DOHH2 (cell line): ENCODE measurements around the gene DAZAP1.

Source experiments
- EZH2phosphoT487 ChIP-seq: fragments of 200-600 bp; sonication (generic); IDR thresholded peaks from 2 replicates; pipeline ENCODE4 v1.6.1; 2017; ENCODE audit warnings: borderline replicate concordance, mild to moderate bottlenecking, antibody characterized with exemption, low read length, moderate library complexity, mixed read lengths
- TF ChIP-seq, protein P1 (sequence below): fragments of 200-600 bp; sonication (generic); IDR thresholded peaks from one replicate; pipeline ENCODE4 v1.5.1; 2014; ENCODE audit warnings: antibody characterized with exemption, mild to moderate bottlenecking, low read depth, low read length; ENCODE audit not compliant: poor library complexity, severe bottlenecking

GRCh38 chr19:1361601-1362386, 45.6 kb upstream of the DAZAP1 start:
- TF ChIP-seq, protein P1, sequence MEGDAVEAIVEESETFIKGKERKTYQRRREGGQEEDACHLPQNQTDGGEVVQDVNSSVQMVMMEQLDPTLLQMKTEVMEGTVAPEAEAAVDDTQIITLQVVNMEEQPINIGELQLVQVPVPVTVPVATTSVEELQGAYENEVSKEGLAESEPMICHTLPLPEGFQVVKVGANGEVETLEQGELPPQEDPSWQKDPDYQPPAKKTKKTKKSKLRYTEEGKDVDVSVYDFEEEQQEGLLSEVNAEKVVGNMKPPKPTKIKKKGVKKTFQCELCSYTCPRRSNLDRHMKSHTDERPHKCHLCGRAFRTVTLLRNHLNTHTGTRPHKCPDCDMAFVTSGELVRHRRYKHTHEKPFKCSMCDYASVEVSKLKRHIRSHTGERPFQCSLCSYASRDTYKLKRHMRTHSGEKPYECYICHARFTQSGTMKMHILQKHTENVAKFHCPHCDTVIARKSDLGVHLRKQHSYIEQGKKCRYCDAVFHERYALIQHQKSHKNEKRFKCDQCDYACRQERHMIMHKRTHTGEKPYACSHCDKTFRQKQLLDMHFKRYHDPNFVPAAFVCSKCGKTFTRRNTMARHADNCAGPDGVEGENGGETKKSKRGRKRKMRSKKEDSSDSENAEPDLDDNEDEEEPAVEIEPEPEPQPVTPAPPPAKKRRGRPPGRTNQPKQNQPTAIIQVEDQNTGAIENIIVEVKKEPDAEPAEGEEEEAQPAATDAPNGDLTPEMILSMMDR = no peak
- no peak for TF ChIP-seq EZH2phosphoT487
